ENCODE data around the gene MAP4K3. TPM values are rescaled to one million over a fixed set of nuclear protein-coding genes. Genes with fewer than 3 reads are reported as not detected.

The MAP4K3 gene
- total and polyA plus RNA-seq, 2 of the 8 experiments (the other 6 are each of a cell fraction or from before 2014, with no cell fraction given): 11.4 to 63.0 TPM

GRCh38 chr2:39479696-39480095, 42.6 kb upstream of the MAP4K3 start:
- POLR2A ChIA-PET (ENCODE audit: partially characterized antibody): interaction anchor here (1.3 kb wide), 1 partner anchor 10 kb away, joined by 4 read pairs; no protein-coding TSS in a partner anchor
- no peak overlapping the region for H4K91ac ChIP-seq (replicated peaks; ENCODE audit: insufficient read length, low read length)

More at GRCh38 chr2:39479696-39480095, 42.6 kb upstream of the MAP4K3 start:
- no peak overlapping the region for H3K4me2 ChIP-seq (ENCODE audit: insufficient read depth in 1 of 2, low read depth in 2 of 2, low read length in 2 of 2)
- H3K9me3 ChIP-seq (ENCODE audit: insufficient read depth in 2 of 2, low read depth in 1 of 2, low read length in 1 of 2): no peaks in the 10 kb centered on the region
- no peak overlapping the region for H3K56ac ChIP-seq (replicated peaks; ENCODE audit: insufficient read length, low read depth, low read length)
- TF ChIP-seq EP300 (IDR thresholded peaks at IDR 0.05; ENCODE audit: borderline replicate concordance in 1 of 2, low read depth in 2 of 2, low read length in 2 of 2) (no peak), RFX5 (IDR thresholded peaks at IDR 0.05; ENCODE audit: borderline replicate concordance, low read depth, low read length) (no peak), POLR2AphosphoS5 (IDR thresholded peaks at IDR 0.05; ENCODE audit: low read depth, low read length) (no peak)
- H3K79me1 ChIP-seq (ENCODE audit: low read depth, low read length): no peaks in the 10 kb centered on the region
- no peaks in the 10 kb centered on the region for H4K20me1 ChIP-seq (replicated peaks in 1 of 2; ENCODE audit: control insufficient read depth in 1 of 2, insufficient read depth in 2 of 2, low read length in 2 of 2)
- no peak overlapping the region for H2BK15ac ChIP-seq (ENCODE audit: low read length)
- no peak overlapping the region for H3K9ac ChIP-seq (replicated peaks in 1 of 4; ENCODE audit: extremely low read depth in 1 of 4, low read depth in 3 of 4, low read length in 3 of 4)
- no peak overlapping the region for H3K4me3 ChIP-seq (ENCODE audit: extremely low read depth in 1 of 4, insufficient read depth in 2 of 4, low read depth in 3 of 4, low read length in 4 of 4)
- FAIRE-seq: no peak
- no peak overlapping the region for H3K18ac ChIP-seq (ENCODE audit: extremely low read depth, low read length)
- CTCF ChIA-PET (ENCODE audit: partially characterized antibody): interaction anchor here (2.6 kb wide), 1 partner anchor 250 kb away, joined by 9 read pairs; no protein-coding TSS in a partner anchor
- no peak overlapping the region for H4K5ac ChIP-seq (ENCODE audit: insufficient read length, low read depth, low read length)
- H3K27ac ChIP-seq (ENCODE audit: low read depth, low read length): no peak overlapping the region
- H2BK12ac ChIP-seq (ENCODE audit: low read depth, low read length): no peak overlapping the region
- WGBS, 2 experiments (ENCODE audit: extremely low coverage in 1 of 2, insufficient coverage in 1 of 2, insufficient read length in 1 of 2, insufficient replicate concordance in 2 of 2, low coverage in 1 of 2, low lambda C conversion rate in 2 of 2, missing lambda C conversion rate in 1 of 2): 86% methylated on average over 5 of the region's 5 CpGs; no CpG with 5 or more reads in 1 of the 2 experiments
- DNase-seq (ENCODE audit: low read depth in 1 of 2, low spot score in 2 of 2): no peak
- no peak overlapping the region for H4K8ac ChIP-seq (ENCODE audit: extremely low read depth, insufficient read depth, low read length)
- H3K23me2 ChIP-seq (ENCODE audit: low read depth, low read length): no peaks in the 10 kb centered on the region; the same call in 1 of the 2 replicates
- H3K4me1 ChIP-seq (replicated peaks in 1 of 4; ENCODE audit: control insufficient read depth in 3 of 4, insufficient read depth in 4 of 4, low read length in 3 of 4): peaks cover 0 to 9% (median 3%) of the 10 kb centered on the region in 4 experiments; a peak in 4 of 7 replicates
- H2BK120ac ChIP-seq (replicated peaks; ENCODE audit: low read depth, low read length): no peak overlapping the region
- no peaks in the 10 kb centered on the region for H3K36me3 ChIP-seq (ENCODE audit: control insufficient read depth in 2 of 4, insufficient read depth in 4 of 4, low read length in 3 of 4)
- no peak overlapping the region for H2AK5ac ChIP-seq (ENCODE audit: low read depth, low read length)
- no peak overlapping the region for H2BK20ac ChIP-seq (ENCODE audit: low read length)
- no peak overlapping the region for H3K14ac ChIP-seq (ENCODE audit: insufficient read length)
- no peak overlapping the region for H3K4ac ChIP-seq (replicated peaks; ENCODE audit: insufficient read length, low read depth, low read length)
- H3K23ac ChIP-seq (ENCODE audit: insufficient read length): no peak overlapping the region
- no peaks in the 10 kb centered on the region for H3K79me2 ChIP-seq (ENCODE audit: control insufficient read depth in 1 of 2, insufficient read depth in 2 of 2, low read length in 2 of 2)
- H2BK5ac ChIP-seq (ENCODE audit: low read depth, low read length): no peak overlapping the region
- no peaks in the 10 kb centered on the region for H3K27me3 ChIP-seq (replicated peaks in 1 of 4; ENCODE audit: control insufficient read depth in 3 of 4, extremely low read depth in 1 of 4, insufficient read depth in 3 of 4, low read length in 3 of 4)
- H2AFZ ChIP-seq (ENCODE audit: low read length): no peak overlapping the region
